ENCODE measurements around the gene HS3ST4. TPM values are rescaled to one million over a fixed set of nuclear protein-coding genes. Genes with fewer than 3 reads are reported as not detected.

Gene HS3ST4
- total and polyA plus RNA-seq, 2 of the 4 experiments (the other 2 are of a cell fraction), result not detected

GRCh38 chr16:26175944-26176343, 484.2 kb downstream of the HS3ST4 start:
- dilution Hi-C loops (cut with HindIII; ENCODE audit: low sequenced_read_pairs, unreplicated experiment) (no loop called here), in situ Hi-C loops (cut with MboI; ENCODE audit: low sequenced_read_pairs) (no loop called here), intact Hi-C loops (cut with micrococcal nuclease) (no loop called here)
- ChIA-PET POLR2A (ENCODE audit: unreplicated experiment) (no interaction called here), CTCF (no interaction called here)
- Histone ChIP-seq H3K9ac (ENCODE audit: low read depth, low read length) (no peak overlapping the region), H2BK5ac (ENCODE audit: low read depth, low read length, poor library complexity, severe bottlenecking) (no peak overlapping the region), H2BK120ac (ENCODE audit: low read depth, low read length) (no peak overlapping the region), H3K4me2 (ENCODE audit: low read depth, low read length) (no peak overlapping the region), H3K27me3 (ENCODE audit: control insufficient read depth, insufficient read depth, low read length) (no peaks in the 10 kb centered on the region), H3K27ac (ENCODE audit: insufficient read depth, low read length) (no peak overlapping the region), H3K36me3 (ENCODE audit: control insufficient read depth, insufficient read depth, low read length) (no peaks in the 10 kb centered on the region), H4K20me1 (ENCODE audit: insufficient read depth, low read length) (no peaks in the 10 kb centered on the region), H3K9me3 (ENCODE audit: control insufficient read depth, insufficient read depth, low read length) (peaks cover 5% of the 10 kb centered on the region), H2BK15ac (ENCODE audit: low read depth, low read length) (no peak overlapping the region), H2AK5ac (ENCODE audit: low read depth, low read length) (no peak overlapping the region), H4K91ac (ENCODE audit: insufficient read depth, low read depth, low read length) (no peak overlapping the region), H4K8ac (ENCODE audit: low read depth in 2 of 2, low read length in 2 of 2) (no peak overlapping the region), H2AK9ac (replicated peaks; ENCODE audit: low read depth, low read length, poor library complexity) (no peak overlapping the region), H3K4ac (ENCODE audit: low read depth, low read length) (no peak overlapping the region), H3K23ac (ENCODE audit: low read depth, low read length) (no peak overlapping the region), H3K18ac (ENCODE audit: low read depth, low read length) (no peak overlapping the region), H3K14ac (replicated peaks; ENCODE audit: low read depth, low read length) (no peak overlapping the region), H3K79me1 (ENCODE audit: low read depth in 1 of 2, low read length in 2 of 2) (no peaks in the 10 kb centered on the region), H2AFZ (replicated peaks; ENCODE audit: low read length, poor library complexity) (no peak overlapping the region), H3K4me1 (ENCODE audit: control insufficient read depth, insufficient read depth, low read length) (no peaks in the 10 kb centered on the region), H3K4me3 (ENCODE audit: insufficient read depth, low read depth, low read length) (no peak overlapping the region), H3K56ac (ENCODE audit: extremely low read depth, insufficient read depth, low read length) (no peak overlapping the region), H2BK20ac (ENCODE audit: low read depth, low read length) (no peak overlapping the region), H4K5ac (ENCODE audit: low read depth, low read length) (no peak overlapping the region), H3K9me1 (ENCODE audit: insufficient read depth, low read length) (no peaks in the 10 kb centered on the region)
- DNase-seq (no peak), ATAC-seq (ENCODE audit: low read depth) (no peak)
- TF ChIP-seq MAZ (IDR thresholded peaks at IDR 0.05; ENCODE audit: borderline replicate concordance, low read depth, low read length) (no peak), MAFK (IDR thresholded peaks at IDR 0.05; ENCODE audit: low read depth, low read length) (no peak), CTCF (conservative IDR thresholded peaks at IDR 0.05; ENCODE audit: low read depth, low read length) (no peak), SMC3 (IDR thresholded peaks at IDR 0.05; ENCODE audit: low read depth, low read length) (no peak), ELK1 (IDR thresholded peaks at IDR 0.05; ENCODE audit: borderline replicate concordance, low read depth, low read length) (no peak), BHLHE40 (IDR thresholded peaks at IDR 0.05; ENCODE audit: low read depth, low read length) (no peak), RFX5 (IDR thresholded peaks at IDR 0.05; ENCODE audit: low read depth, low read length) (no peak)
- no TSS peak for BruUV-seq (replicated peaks)
- WGBS, 2 experiments (ENCODE audit: extremely low coverage in 2 of 2, insufficient read length in 1 of 2), result 0% methylated on average over 1 of the region's 4 CpGs; no CpG with 5 or more reads in 1 of the 2 experiments

Measured in IMR-90 (cell line).